GM10248 (cell line): Measurements from ENCODE around the gene RAB26.
"Not testable (repeated sequence)": the region's sequence is repeated elsewhere in the genome, so short reads cannot be mapped to it uniquely, and the experiment has no call there.

Experiments used
- CTCF ChIA-PET: fragments of 300-600 bp; sonication (Branson Sonifier 250); formaldehyde crosslinking; extraction: SDS; loops from one replicate; lab custom pipeline; 2021; ENCODE audit warnings: antibody characterized with exemption; lab: Yijun Ruan, JAX
- POLR2A ChIA-PET: fragments of 350-650 bp; sonication (Branson Sonifier 250); formaldehyde crosslinking; extraction: SDS; loops from one replicate; lab custom pipeline; 2020; ENCODE audit warnings: antibody characterized with exemption; lab: Yijun Ruan, JAX
- DNase-seq: peaks from one replicate; pipeline ENCODE4 v3.0.0; 2012; ENCODE audit errors: extremely low spot score
- CTCF ChIP-seq: IDR thresholded peaks from 2 replicates; pipeline ENCODE4 v1.5.1; 2012; ENCODE audit warnings: mild to moderate bottlenecking, low read depth; ENCODE audit errors: extremely low read depth, missing control alignments, control extremely low read depth

Gene RAB26

GRCh38 chr16:2122429-2122828 lies 26.0 kb upstream of the RAB26 start:
- CTCF ChIA-PET = interaction anchor here (1.6 kb wide), 1 partner anchor 18 kb away, joined by 8 read pairs; no protein-coding TSS in a partner anchor
- TF ChIP-seq CTCF = no peak
- POLR2A ChIA-PET = no interaction called here
- DNase-seq = no peak

GRCh38 chr16:2122934-2123683 lies 25.3 kb upstream of the RAB26 start:
- CTCF ChIA-PET, DNase-seq, POLR2A ChIA-PET: not testable (repeated sequence)

GRCh38 chr16:2123706-2124376 lies 24.6 kb upstream of the RAB26 start:
- POLR2A ChIA-PET, DNase-seq, CTCF ChIA-PET: not testable (repeated sequence)

GRCh38 chr16:2124377-2124693 lies 24.1 kb upstream of the RAB26 start:
- CTCF ChIA-PET, POLR2A ChIA-PET, DNase-seq: not testable (repeated sequence)

- DNase-seq, POLR2A ChIA-PET: not testable (repeated sequence)
- CTCF ChIA-PET = interaction anchor here (1.4 kb wide), 1 partner anchor 16 kb away, joined by 3 read pairs; no protein-coding TSS in a partner anchor
Observed at GRCh38 chr16:2124694-2125444, 23.6 kb upstream of the RAB26 start.

- POLR2A ChIA-PET, DNase-seq: not testable (repeated sequence)
- CTCF ChIA-PET = interaction anchor here (1.4 kb wide), 1 partner anchor 15 kb away, joined by 3 read pairs; no protein-coding TSS in a partner anchor
Observed at GRCh38 chr16:2125609-2126008, 22.8 kb upstream of the RAB26 start.

- not testable (repeated sequence) for DNase-seq
- ChIA-PET CTCF (interaction anchor here (1.4 kb wide), 1 partner anchor 15 kb away, joined by 3 read pairs; no protein-coding TSS in a partner anchor), POLR2A (interaction anchor here (1.2 kb wide), 1 partner anchor 29 kb away, joined by 6 read pairs; the partner anchor contains the start of gene TRAF7)
Observed at GRCh38 chr16:2126161-2126743, 22.2 kb upstream of the RAB26 start.

- POLR2A ChIA-PET = interaction anchor here (1.2 kb wide), 1 partner anchor 28 kb away, joined by 6 read pairs; the partner anchor contains the start of gene TRAF7
- DNase-seq, CTCF ChIA-PET: not testable (repeated sequence)
Observed at GRCh38 chr16:2126928-2127556, 21.4 kb upstream of the RAB26 start.

GRCh38 chr16:2127630-2128280 lies 20.7 kb upstream of the RAB26 start:
- CTCF ChIA-PET, POLR2A ChIA-PET, DNase-seq: not testable (repeated sequence)

- POLR2A ChIA-PET, CTCF ChIA-PET: not testable (repeated sequence)
Observed at GRCh38 chr16:2129251-2129650, 19.2 kb upstream of the RAB26 start.

GRCh38 chr16:2129890-2130447 lies 18.5 kb upstream of the RAB26 start:
- DNase-seq, POLR2A ChIA-PET, CTCF ChIA-PET: not testable (repeated sequence)

More at GRCh38 chr16:2129251-2129650, 19.2 kb upstream of the RAB26 start:
- DNase-seq = not testable (repeated sequence)

GRCh38 chr16:2133797-2134196 lies 14.6 kb upstream of the RAB26 start:
- POLR2A ChIA-PET, CTCF ChIA-PET: not testable (repeated sequence)

GRCh38 chr16:2135071-2135470 lies 13.4 kb upstream of the RAB26 start:
- DNase-seq, CTCF ChIA-PET, POLR2A ChIA-PET: not testable (repeated sequence)

More at GRCh38 chr16:2133797-2134196, 14.6 kb upstream of the RAB26 start:
- DNase-seq = not testable (repeated sequence)

- ChIA-PET CTCF (interaction anchor here (1.0 to 1.6 kb wide), 2 partner anchors 111 to 132 kb away, joined by 3 to 5 read pairs; no protein-coding TSS in a partner anchor), POLR2A (interaction anchor here (0.7 kb wide), 1 partner anchor 19 kb away, joined by 16 read pairs; the partner anchor contains the start of gene TRAF7)
- peak; percentile 32 for DNase-seq
Observed at GRCh38 chr16:2135770-2136490, 12.5 kb upstream of the RAB26 start, which contains the start of gene PKD1. Gene PKD1 (minus strand): TSS chr16:2135898. CDS start chr16:2135689, 209 bp downstream.
